HG02870 (cell line): ENCODE data around the gene IL36G.
A peak's percentile ranks its signal among the peaks of the same experiment; 100 is the strongest.

Experiments used
- ATAC-seq: cut with Tn5 transposase; IDR thresholded peaks from one replicate; pipeline ENCODE4 v1.9.1; 2021; ENCODE audit warnings: mild to moderate bottlenecking, moderate library complexity; ENCODE audit not compliant: unreplicated experiment

The IL36G gene

DNA sequence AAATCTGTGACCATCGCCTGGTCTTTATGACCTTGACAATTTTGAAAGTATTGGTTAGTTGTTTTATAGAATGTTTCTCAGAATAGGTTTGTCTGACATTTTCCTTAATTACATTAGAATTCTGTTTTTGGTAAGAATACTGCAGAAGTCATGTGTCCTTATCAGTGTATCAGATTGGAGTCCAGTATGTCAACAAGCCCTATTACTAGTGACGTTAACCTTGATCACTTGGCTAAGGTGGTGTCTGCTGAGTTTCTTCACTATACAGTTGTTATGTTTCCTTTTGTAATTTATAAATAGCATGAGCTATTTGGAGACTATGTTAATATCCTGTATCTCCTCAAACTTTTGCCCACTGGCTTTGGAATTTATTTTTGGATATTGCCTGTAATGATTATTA lies 10.8 kb upstream of the IL36G start:
- no peak for ATAC-seq

DNA sequence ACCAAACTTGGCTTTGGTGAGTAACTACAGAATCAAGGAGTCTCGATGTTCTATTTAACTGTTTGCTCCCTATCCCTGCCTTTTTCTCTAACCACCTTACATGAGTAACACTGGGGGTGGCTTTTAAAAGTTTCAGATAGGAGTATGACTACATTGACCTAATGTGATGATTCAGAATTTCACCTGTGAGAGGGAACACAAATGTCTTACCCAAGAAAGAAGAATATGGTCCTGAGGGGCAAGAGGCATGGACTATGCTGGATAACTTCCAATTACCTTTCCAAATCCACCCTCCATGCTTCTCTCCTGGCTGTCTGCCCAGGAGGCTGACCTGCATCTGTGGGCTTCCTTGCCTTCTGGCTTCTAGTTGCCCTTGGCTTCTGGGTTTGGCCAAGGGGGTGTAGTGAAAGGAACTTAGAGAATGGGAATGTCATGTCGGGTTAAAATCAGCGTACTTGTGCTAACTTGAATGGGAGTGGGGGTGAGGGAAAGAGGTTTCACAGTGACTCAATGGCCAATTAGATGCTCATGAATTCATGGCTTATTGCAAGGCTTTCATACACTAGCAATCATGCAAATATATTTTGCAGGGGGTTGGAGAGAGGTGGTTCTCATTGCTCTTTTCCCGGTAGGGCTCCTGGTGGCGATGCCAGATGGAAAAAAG lies 5.3 kb upstream of the IL36G start:
- ATAC-seq, result no peak

DNA sequence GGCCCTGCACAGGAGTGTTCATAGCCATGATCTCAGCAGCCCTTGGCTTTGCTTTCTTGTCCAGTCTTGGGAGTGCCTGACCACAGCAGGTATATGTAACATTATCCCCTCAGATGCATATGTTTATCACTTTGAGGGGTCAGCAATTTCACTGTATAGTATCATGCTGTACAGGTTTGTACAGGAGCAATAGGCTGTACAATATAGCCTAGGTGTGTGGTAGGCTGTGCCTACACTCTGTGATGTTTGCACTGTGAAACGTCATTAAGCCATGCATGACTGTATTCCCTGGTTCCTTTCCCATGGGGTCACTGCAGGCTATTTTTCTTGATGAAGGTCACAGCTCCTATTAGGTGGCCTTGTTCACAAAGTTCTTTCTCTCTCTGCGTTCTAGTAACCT lies 4.7 kb upstream of the IL36G start:
- no peak for ATAC-seq

DNA sequence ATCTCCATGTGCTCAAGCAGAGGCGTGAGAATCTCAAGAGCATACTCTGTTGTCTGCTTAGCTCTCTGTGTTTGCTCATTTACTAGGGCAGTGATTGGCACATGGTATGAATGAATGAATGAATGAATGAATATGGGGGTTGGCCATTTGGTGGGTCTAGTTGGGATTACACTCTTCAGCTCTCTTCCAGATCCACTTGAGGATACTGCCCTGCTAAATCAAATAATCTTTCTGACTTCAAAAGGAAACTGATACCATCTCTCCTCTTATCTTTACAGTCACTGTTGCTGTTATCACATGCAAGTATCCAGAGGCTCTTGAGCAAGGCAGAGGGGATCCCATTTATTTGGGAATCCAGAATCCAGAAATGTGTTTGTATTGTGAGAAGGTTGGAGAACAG lies 1.9 kb downstream of the IL36G start:
- ATAC-seq, result no peak

DNA sequence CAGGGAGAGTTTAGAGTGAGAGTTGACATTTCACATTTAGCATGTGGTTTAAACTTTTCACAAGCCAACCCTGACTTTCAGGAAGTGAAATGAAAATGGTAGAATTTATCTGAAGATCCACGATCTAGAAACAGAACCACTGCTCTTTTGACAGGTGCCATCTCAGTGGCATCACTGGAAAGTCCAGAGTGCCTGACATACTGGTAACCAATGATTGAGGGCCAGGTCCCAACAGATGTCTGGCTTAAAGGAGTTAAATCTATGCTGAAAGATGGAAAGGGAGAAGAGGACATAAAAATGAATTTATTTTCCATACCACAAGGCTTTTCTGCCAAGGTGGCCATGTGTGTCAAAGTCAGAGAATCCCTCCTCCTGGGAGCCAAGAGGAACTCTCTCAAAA lies 2.7 kb downstream of the IL36G start:
- no peak for ATAC-seq

DNA sequence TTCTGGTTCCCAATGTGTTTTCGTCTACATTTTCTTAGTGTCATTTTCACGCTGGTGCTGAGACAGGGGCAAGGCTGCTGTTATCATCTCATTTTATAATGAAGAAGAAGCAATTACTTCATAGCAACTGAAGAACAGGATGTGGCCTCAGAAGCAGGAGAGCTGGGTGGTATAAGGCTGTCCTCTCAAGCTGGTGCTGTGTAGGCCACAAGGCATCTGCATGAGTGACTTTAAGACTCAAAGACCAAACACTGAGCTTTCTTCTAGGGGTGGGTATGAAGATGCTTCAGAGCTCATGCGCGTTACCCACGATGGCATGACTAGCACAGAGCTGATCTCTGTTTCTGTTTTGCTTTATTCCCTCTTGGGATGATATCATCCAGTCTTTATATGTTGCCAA lies 7.3 kb downstream of the IL36G start:
- ATAC-seq, result no peak

DNA sequence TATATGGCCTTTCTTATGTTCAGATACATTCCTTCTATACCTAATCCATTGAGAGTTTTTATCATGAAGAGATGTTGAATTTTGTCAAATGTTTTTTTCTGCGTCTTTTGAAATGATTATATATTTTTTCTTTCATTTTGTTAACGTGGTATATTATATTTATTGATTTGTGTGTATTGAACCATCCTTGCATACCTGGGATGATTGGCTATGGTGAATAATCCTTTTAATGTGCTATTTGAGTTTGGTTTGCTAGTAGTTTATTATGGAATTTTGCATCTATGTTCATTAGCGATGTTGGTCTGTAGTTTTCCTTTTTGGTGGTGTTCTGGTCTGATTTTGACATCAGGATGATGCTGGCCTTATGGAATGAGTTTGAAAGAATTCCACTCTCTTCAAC lies 11.8 kb downstream of the IL36G start:
- no peak for ATAC-seq

DNA sequence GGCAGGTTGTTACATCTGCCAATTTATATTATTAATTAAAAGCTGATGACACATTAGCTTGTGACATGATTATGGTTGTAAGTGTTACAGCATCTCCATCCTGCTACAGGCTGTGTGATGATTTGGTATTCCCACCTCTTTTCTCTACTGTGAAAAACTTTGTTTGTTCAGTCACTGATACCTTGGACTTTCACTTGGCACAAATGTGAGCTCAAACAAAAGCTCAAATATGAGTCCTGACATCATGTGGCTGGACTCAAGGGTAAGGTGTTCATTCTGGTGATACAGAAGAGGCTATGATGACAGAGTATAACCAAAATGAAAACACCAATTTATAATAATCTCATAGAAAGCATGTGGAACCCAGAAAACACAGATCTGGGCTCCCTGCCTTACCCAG lies 16.0 kb downstream of the IL36G start:
- ATAC-seq, result no peak

DNA sequence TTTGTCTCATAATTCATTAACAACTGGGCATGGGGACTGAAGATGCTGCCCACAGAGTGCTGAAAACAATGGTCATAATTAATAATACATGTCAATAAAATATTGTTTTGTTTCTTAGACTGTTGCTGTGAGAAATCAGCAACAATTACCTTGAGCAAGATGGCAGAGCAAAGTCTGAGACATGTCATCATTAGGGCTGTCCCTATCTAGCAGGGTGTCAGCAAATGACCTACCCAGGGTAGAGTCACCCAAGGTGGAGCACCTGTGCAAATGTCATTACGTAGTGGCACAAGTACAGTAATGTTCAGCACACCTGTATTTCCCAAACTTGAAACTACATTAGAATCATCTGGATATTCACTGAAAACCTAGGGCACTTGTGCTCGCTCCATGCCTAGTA lies 16.8 kb downstream of the IL36G start:
- ATAC-seq, result no peak

DNA sequence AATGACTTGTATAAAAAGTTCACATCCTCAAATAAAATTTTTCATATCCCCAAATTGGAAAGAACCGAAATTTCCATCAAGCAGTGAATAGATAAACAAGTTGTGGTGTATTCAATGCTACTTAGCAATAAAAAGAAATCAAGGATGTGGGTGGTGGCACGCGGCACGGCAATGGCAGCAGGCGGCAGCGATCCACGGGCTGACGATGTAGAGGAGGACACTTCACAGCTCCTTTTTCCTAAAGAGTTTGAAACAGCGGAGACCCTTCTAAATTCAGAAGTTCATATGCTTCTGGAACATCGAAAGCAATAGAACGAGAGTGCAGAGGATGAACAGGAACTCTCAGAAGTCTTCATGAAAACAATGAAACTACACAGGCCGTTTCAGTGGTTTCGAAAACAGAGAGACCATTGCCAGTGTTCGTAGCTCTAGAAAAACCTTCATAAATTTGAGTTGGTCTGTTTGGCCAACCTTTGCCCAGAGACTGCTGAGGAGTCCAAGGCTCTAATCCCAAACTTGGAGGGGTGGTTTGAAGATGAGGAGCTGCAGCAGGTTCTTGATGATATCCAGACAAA lies 17.6 kb downstream of the IL36G start:
- ATAC-seq, result peak; percentile 88

DNA sequence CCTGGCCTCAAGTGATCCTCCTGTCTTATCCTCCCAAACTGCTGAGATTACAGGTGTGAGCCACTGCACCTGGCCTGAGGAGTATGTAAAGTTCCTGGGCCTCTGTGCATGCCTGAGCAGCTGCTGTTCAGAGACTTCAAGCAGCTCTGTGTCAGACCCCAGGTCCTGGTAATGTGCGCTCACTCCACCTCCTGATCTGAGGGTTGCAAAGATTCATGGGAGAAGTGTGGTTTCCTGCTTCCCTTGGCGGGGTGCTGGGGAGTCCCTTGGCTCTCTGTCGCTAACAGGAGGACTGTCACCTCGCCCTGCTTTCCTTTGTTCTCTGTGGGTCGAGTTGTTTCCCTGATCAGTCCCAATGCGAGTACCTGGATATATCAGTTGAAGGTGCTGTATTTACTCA lies 18.8 kb downstream of the IL36G start:
- no peak for ATAC-seq

DNA sequence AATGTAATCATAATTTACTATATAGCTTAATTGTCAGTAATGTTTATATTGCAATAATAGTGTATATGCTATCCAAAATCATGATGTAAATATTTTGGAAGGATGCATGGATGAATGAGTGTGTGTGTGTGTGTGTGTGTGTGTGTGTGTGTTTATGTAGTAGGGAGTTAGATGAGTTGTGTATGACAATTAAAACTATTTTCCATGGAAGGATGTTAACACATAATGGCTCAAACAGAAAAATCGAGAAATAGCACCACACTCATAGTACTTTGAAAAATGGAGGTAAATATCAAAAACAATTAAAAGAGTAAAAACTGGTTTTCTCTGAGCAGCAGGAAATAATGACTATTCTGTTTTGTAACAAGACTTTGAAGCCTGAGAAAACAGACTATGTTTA lies 19.3 kb downstream of the IL36G start:
- ATAC-seq, result no peak

DNA sequence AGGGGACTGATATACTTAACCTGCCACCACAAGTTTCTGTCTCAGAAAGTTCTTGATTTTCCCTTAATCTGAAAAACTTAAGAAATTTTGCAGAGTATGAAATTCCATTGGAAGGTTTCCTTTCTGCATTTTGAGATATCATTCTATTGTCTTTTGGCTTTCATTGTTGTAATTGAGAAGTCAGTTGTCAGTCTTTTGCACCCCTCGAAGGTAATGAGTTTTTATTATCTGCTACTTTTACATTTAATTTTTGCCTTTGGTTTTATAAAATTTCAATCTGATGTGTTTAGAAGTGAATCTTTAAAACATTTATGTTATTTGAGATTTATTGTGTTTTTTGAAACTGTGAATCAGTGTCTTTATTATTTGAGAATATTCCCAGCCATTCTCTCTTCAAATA lies 22.6 kb downstream of the IL36G start:
- no peak for ATAC-seq

DNA sequence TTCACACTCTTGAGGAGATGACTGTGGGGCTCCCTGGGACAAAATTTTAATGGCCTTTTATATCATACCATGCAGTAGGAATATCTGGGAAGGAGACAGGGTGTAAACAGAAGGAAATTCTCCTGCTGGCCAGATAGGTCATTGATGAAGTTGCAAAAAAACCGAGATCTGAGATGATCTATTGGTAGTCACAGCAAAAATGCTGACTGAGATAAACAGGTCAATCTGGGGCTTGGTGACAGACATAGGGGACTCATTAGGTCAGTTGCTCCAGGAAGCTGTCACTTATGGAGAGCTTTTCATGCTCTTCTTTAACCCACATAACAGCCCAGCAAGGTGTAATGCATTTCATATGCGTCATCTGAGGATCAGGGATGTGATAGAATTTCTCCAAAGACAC lies 24.9 kb downstream of the IL36G start:
- ATAC-seq, result no peak

DNA sequence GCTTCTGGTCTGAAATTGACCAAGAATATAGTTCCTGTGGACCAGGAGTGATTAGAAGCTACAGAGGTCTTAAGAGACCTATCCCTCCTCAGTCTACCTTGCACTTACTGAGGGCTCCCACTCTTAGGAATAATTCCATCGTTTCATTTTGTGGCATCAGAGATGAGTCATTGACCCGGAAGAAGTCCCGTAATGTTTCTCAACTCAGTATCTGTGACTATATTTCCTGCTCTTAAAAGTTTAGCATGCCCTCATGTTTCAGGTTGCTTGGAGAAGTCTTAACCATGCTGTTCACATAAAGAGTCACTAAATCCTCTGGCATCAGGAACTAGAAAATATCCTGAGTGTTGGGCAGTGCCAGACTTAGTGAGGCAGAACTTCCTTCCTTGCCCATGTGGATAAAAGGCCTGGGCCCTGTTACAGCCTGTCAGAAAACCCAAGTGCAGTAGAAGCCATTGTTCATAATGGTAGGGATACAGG lies 27.3 kb downstream of the IL36G start, which contains the start of gene IL36A:
Gene IL36A (plus strand): TSS at position 430 of the 480 bp plus-strand sequence. CDS start 413 bp downstream, outside the sequence.
- ATAC-seq, result no peak

DNA sequence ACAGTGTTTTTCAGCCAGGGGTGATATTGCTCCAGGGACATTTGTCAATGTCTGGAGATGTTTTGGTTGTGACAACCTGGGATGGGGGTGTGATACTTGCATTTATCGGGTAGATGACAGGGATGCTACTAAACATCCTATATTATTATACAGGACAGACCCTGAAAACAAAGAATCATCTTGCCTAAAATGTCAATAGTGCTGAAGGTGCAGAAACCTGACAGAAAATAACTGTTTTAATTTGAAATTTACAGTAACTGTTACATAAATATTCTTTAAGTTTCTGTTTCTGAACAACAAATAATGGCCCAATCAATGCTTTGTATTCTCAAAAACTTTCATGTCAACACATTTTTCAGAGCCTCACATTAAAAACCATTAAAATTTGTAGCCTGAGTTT lies 29.4 kb downstream of the IL36G start:
- ATAC-seq, result no peak

DNA sequence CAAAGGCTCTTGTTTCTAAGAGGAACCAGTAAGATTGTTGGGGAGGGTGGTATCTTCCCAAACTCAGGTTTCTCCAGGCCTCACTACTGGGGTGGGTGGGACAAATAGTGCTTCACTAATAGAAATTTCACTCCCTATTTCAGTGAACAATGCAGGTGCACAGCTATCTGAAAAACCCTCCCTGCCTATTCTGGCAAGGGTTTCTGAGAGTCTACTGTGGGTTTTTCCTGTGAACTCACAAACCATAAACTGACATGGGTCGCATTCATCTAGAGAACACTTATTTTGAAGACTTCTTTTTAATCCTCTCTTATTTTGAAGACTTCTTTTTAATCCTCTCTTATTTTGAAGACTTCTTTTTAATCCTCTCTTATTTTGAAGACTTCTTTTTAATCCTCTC lies 31.8 kb downstream of the IL36G start:
- ATAC-seq, result no peak

DNA sequence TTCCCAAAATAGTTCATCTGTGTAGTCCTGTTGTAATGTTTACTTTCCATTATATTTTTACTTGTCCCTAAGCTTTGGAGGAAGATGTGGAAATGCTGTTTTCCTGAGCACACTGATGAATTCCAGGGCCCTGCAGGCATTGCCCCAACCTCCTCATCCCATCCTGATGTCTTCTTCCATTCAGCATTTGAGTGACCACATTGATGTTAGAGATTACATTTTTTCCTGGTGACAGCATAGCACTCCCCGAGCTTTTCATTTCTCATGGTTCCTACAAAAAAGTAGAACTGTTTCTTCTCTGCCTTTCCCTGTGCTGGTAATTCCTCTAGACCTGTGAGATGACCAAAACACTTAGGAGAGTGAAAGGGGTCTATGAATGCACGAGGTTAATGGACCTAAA lies 32.3 kb downstream of the IL36G start:
- no peak for ATAC-seq

DNA sequence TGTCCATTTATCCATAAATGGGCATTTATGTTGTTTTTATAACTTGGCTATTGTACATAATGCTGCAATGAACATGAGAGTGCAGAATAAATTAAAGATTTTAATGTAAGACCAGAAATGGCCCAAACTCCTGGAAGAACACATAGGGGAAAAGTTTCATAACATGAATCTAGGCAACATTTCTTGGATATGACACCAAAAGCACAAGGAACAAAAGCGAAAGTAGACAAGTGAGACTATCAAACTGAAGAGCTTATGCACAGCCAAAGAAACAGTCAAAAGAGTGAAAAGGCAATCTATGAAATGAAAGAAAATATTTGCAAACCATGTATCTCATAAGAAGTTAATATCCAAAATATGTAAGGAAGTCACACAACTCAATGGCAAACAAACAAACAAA lies 33.3 kb downstream of the IL36G start:
- no peak for ATAC-seq

DNA sequence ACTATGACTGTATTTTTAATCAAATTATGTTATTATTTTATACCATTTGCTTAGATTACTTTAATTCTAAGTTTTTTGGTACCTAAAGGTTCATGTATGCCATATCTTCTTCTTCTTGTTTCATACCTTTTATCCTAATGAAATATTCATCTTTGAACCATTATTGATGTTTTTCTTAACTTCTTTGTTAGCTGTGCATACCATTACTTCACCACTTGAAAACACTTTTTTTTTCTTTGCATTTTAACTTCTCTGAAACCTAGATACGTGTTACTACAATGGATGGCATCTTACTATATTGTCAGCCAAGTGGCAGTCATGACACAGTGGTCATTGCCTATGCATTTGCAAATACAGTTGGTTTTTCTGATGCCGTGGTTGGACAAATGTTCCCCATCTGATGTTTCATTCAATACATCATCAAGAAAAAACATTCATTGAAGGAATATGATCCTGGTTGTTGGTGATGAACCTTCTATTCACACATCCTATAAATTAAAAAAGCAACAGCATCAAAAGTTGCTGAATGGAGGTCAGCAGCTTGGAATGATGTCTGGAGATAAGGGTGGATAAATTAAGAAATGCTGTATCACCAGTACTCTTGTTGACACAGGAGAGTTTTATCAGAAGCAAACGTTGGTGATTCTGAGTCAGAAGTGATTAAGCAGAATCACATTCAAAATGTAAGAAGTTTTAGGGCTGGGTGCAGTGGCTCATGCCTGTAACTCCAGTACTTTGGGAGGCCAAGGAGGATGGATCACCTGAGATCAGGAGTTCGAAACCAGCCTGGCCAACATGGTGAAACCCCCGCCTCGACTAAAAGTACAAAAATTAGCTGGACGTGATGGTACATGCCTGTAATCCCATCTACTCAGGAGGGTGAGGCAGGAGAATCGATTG lies 34.9 kb downstream of the IL36G start:
- ATAC-seq, result no peak

DNA sequence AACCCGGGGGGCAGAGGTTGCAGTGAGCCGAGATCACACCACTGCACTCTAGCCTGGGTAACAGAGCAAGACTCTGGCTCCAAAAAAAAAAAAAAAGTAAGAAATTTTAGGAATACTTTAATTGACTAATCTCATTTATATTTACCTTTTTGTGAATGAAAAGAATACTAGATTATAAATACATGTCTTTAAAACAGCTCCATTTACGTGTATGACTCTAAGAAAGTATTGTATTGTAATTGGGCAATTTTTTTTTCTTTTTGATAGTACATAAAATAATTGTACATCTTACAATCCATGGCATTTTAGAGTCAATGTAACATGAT lies 35.5 kb downstream of the IL36G start:
- ATAC-seq, result no peak

DNA sequence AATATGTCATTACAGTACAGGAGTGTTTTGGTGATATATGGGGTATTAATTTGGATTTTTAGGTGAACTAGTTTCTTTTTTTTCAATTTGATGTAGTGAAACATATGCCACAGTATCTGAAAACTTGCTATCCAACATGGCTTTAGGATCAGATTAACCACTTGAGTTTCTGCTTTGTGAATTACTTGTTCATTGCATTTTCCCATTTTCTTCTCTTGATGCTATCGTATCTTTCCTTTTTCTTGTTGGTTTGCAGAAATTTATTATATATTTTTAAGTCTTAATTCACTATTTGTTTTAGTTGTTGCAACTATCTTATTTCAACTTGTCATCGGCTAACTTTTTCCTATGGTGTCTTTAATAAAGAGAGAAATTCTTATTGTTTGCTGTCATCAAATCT lies 36.3 kb downstream of the IL36G start:
- no peak for ATAC-seq
